ENCODE measurements around the gene PTPN5. TPM values are rescaled to one million over a fixed set of nuclear protein-coding genes. Genes with fewer than 3 reads are reported as not detected.

Gene PTPN5
- total RNA-seq, 4 donors from 2014 or later, result 0.38 to 0.65 (median 0.44) TPM; not detected in 1

GRCh38 chr11:18720808-18721560, 70.6 kb downstream of the PTPN5 start:
- TF ChIP-seq CTCF (IDR thresholded peaks at IDR 0.05; ENCODE audit: low read depth), result no peak

- no peak for TF ChIP-seq CTCF (IDR thresholded peaks at IDR 0.05; ENCODE audit: low read depth)
Observed at GRCh38 chr11:18720091-18720807, 71.3 kb downstream of the PTPN5 start.

GRCh38 chr11:18715476-18715875, 76.1 kb downstream of the PTPN5 start:
- TF ChIP-seq CTCF (IDR thresholded peaks at IDR 0.05; ENCODE audit: low read depth), result no peak

- TF ChIP-seq CTCF (IDR thresholded peaks at IDR 0.05; ENCODE audit: low read depth), result no peak
Observed at GRCh38 chr11:18714443-18714780, 77.2 kb downstream of the PTPN5 start.

GRCh38 chr11:18713646-18714442, 77.8 kb downstream of the PTPN5 start:
- TF ChIP-seq CTCF (IDR thresholded peaks at IDR 0.05; ENCODE audit: low read depth), result no peak

- TF ChIP-seq CTCF (IDR thresholded peaks at IDR 0.05; ENCODE audit: low read depth), result no peak
Observed at GRCh38 chr11:18710545-18710944, 81.1 kb downstream of the PTPN5 start.

- no peak for TF ChIP-seq CTCF (IDR thresholded peaks at IDR 0.05; ENCODE audit: low read depth)
Observed at GRCh38 chr11:18709414-18709813, 82.2 kb downstream of the PTPN5 start.
